ENCODE results near the gene LLGL2. TPM values are rescaled to one million over a fixed set of nuclear protein-coding genes. Genes with fewer than 3 reads are reported as not detected.

Gene LLGL2
- total RNA-seq, 2 donors from 2014 or later: 401 to 497 TPM

- intact Hi-C loops (cut with DNase I): no loop called here
- DNase-seq: no peak
- no peak overlapping the region for H3K4me3 ChIP-seq
- H3K36me3 ChIP-seq: no peaks in the 10 kb centered on the region
- no peaks in the 10 kb centered on the region for H3K27me3 ChIP-seq
- H3K9ac ChIP-seq (ENCODE audit: low read depth in 2 of 2, low read length in 2 of 2): no peak overlapping the region
- TF ChIP-seq CTCF (IDR thresholded peaks at IDR 0.05): no peak
- no peak overlapping the region for H3K27ac ChIP-seq
- H3K9me3 ChIP-seq: no peaks in the 10 kb centered on the region
- peaks cover 3% of the 10 kb centered on the region for H3K4me1 ChIP-seq
These were observed 77.6 kb downstream of the LLGL2 start for GRCh38 chr17:75603123-75603522.

GRCh38 chr17:75604034-75604695, 78.7 kb downstream of the LLGL2 start:
- H3K4me1 ChIP-seq: peaks cover 3% of the 10 kb centered on the region
- no peak for TF ChIP-seq CTCF (IDR thresholded peaks at IDR 0.05)
- H3K36me3 ChIP-seq: no peaks in the 10 kb centered on the region
- no peak overlapping the region for H3K4me3 ChIP-seq
- peak overlapping the region in 1 of 2 donors; percentile 40 for H3K9ac ChIP-seq (ENCODE audit: low read depth in 2 of 2, low read length in 2 of 2)
- DNase-seq: peak; percentile 61
- H3K9me3 ChIP-seq: no peaks in the 10 kb centered on the region
- H3K27ac ChIP-seq: no peak overlapping the region
- H3K27me3 ChIP-seq: no peaks in the 10 kb centered on the region
- intact Hi-C loops (cut with DNase I): no loop called here

- Histone ChIP-seq H3K4me3 (no peak overlapping the region), H3K36me3 (no peaks in the 10 kb centered on the region), H3K9me3 (no peaks in the 10 kb centered on the region), H3K4me1 (peaks cover 8% of the 10 kb centered on the region), H3K27me3 (no peaks in the 10 kb centered on the region), H3K9ac (ENCODE audit: low read depth in 2 of 2, low read length in 2 of 2) (no peak overlapping the region), H3K27ac (no peak overlapping the region)
- TF ChIP-seq CTCF (IDR thresholded peaks at IDR 0.05): no peak
- no peak for DNase-seq
- intact Hi-C loops (cut with DNase I): no loop called here
These were observed 80.3 kb downstream of the LLGL2 start for GRCh38 chr17:75605790-75606189.

- Histone ChIP-seq H3K27ac (peak overlapping the region; percentile 32), H3K36me3 (no peaks in the 10 kb centered on the region), H3K27me3 (no peaks in the 10 kb centered on the region), H3K4me1 (peaks cover 8% of the 10 kb centered on the region), H3K9ac (ENCODE audit: low read depth in 2 of 2, low read length in 2 of 2) (no peak overlapping the region), H3K4me3 (no peak overlapping the region), H3K9me3 (no peaks in the 10 kb centered on the region)
- DNase-seq: no peak
- intact Hi-C loops (cut with DNase I): no loop called here
- no peak for TF ChIP-seq CTCF (IDR thresholded peaks at IDR 0.05)
These were observed 81.6 kb downstream of the LLGL2 start for GRCh38 chr17:75607086-75607485.

GRCh38 chr17:75610103-75610984, 84.8 kb downstream of the LLGL2 start:
- no peaks in the 10 kb centered on the region for H3K27me3 ChIP-seq
- no peak for TF ChIP-seq CTCF (IDR thresholded peaks at IDR 0.05)
- intact Hi-C loops (cut with DNase I): no loop called here
- no peaks in the 10 kb centered on the region for H3K9me3 ChIP-seq
- no peaks in the 10 kb centered on the region for H3K36me3 ChIP-seq
- H3K9ac ChIP-seq (ENCODE audit: low read depth in 2 of 2, low read length in 2 of 2): peak overlapping the region; percentile 48 to 81
- H3K4me3 ChIP-seq: peak overlapping the region; percentile 11
- DNase-seq: peak; percentile 92
- peaks cover 4% of the 10 kb centered on the region for H3K4me1 ChIP-seq
- H3K27ac ChIP-seq: peak overlapping the region; percentile 81
